SK-N-DZ (cell line): ENCODE measurements around the gene OR2H1. TPM values are rescaled to one million over a fixed set of nuclear protein-coding genes. Genes with fewer than 3 reads are reported as not detected.
"Not testable (repeated sequence)": the region's sequence is repeated elsewhere in the genome, so short reads cannot be mapped to it uniquely, and the experiment has no call there.

Experiments
- DNase-seq: peaks from one replicate; pipeline ENCODE4 v3.0.0-alpha.2; 2015; ENCODE audit warnings: low spot score
- polyA plus RNA-seq, 2 experiments: library from polyadenylated mRNA; depleted of rRNA; stranded (reverse); fragments of >200 nt; gene quantifications; 2 replicates each; pipeline ENCODE4 v1.2.3, GENCODE V29; 2014

Gene OR2H1
- polyA plus RNA-seq (2014; cell fraction: cytosol; rRNA removed) = not detected in 2 replicates
- not detected in 2 replicates for polyA plus RNA-seq (2014; cell fraction: nucleus; rRNA removed)

- no peak for DNase-seq
Measured at GRCh38 chr6:29456971-29457370, at the start of gene OR2H1, which contains the start of gene OR11A1. Gene OR2H1 (plus strand): TSS chr6:29457155. CDS start chr6:29461770, 4,615 bp downstream. Gene OR11A1 (minus strand): TSS chr6:29457071. CDS start chr6:29427641, 29,430 bp downstream.

GRCh38 chr6:29414588-29414987 is 42.4 kb upstream of the OR2H1 start, which contains the start of gene OR12D1:
Gene OR12D1 (plus strand): TSS chr6:29414928.
- no peak for DNase-seq

GRCh38 chr6:29419516-29419915 is 37.4 kb upstream of the OR2H1 start:
- no peak for DNase-seq

- no peak for DNase-seq
Measured at GRCh38 chr6:29424168-29424567, 32.8 kb upstream of the OR2H1 start.

GRCh38 chr6:29424575-29424974 is 32.4 kb upstream of the OR2H1 start:
- no peak for DNase-seq

- DNase-seq = no peak
Measured at GRCh38 chr6:29425075-29425474, 31.9 kb upstream of the OR2H1 start.

GRCh38 chr6:29426654-29427053 is 30.3 kb upstream of the OR2H1 start:
- DNase-seq = no peak

GRCh38 chr6:29436730-29437129 is 20.2 kb upstream of the OR2H1 start:
- not testable (repeated sequence) for DNase-seq

GRCh38 chr6:29439006-29439405 is 17.9 kb upstream of the OR2H1 start, which contains the start of gene OR10C1:
Gene OR10C1 (plus strand): TSS chr6:29439306. CDS start chr6:29440016, 710 bp downstream.
- no peak for DNase-seq

- DNase-seq = no peak
Measured at GRCh38 chr6:29442719-29443118, 14.2 kb upstream of the OR2H1 start.

- not testable (repeated sequence) for DNase-seq
Measured at GRCh38 chr6:29444031-29444430, 12.9 kb upstream of the OR2H1 start.

- no peak for DNase-seq
Measured at GRCh38 chr6:29447670-29448069, 9.3 kb upstream of the OR2H1 start.

GRCh38 chr6:29451471-29452193 is 5.3 kb upstream of the OR2H1 start:
- no peak for DNase-seq

- DNase-seq = no peak
Measured at GRCh38 chr6:29461021-29461814, 4.3 kb downstream of the OR2H1 start.

GRCh38 chr6:29462022-29462421 is 5.1 kb downstream of the OR2H1 start:
- DNase-seq = no peak

- DNase-seq = no peak
Measured at GRCh38 chr6:29465279-29465678, 8.3 kb downstream of the OR2H1 start.

GRCh38 chr6:29465801-29466200 is 8.8 kb downstream of the OR2H1 start:
- DNase-seq = no peak

GRCh38 chr6:29466241-29466640 is 9.3 kb downstream of the OR2H1 start:
- no peak for DNase-seq

- DNase-seq = no peak
Measured at GRCh38 chr6:29474996-29475395, 18.0 kb downstream of the OR2H1 start.

GRCh38 chr6:29477923-29478450 is 21.0 kb downstream of the OR2H1 start:
- DNase-seq = no peak

GRCh38 chr6:29478740-29479139 is 21.8 kb downstream of the OR2H1 start:
- no peak for DNase-seq

GRCh38 chr6:29479560-29479959 is 22.6 kb downstream of the OR2H1 start:
- DNase-seq = no peak
